NCI-H2227 (cell line): ENCODE results near the gene PITPNB.

Experiments used
- DNase-seq: peaks from one replicate; lab custom pipeline; 2025; ENCODE audit not compliant: unreplicated experiment; lab: John Stamatoyannopoulos, UW

PITPNB gene

GRCh38 chr22:27919942-27920755, 1.1 kb upstream of the PITPNB start:
- peak; percentile 35 for DNase-seq

- peak; percentile 49 for DNase-seq
Observed at GRCh38 chr22:27918341-27919221, 475 bp downstream of the PITPNB start.

GRCh38 chr22:27915986-27916385, 3.1 kb downstream of the PITPNB start:
- no peak for DNase-seq

- DNase-seq: no peak
Observed at GRCh38 chr22:27913162-27913741, 5.8 kb downstream of the PITPNB start.

- no peak for DNase-seq
Observed at GRCh38 chr22:27912101-27912500, 7.0 kb downstream of the PITPNB start.

GRCh38 chr22:27911330-27911729, 7.7 kb downstream of the PITPNB start:
- no peak for DNase-seq

- DNase-seq: no peak
Observed at GRCh38 chr22:27906241-27906640, 12.8 kb downstream of the PITPNB start.

- no peak for DNase-seq
Observed at GRCh38 chr22:27905653-27906052, 13.4 kb downstream of the PITPNB start.

GRCh38 chr22:27903805-27904473, 15.1 kb downstream of the PITPNB start:
- no peak for DNase-seq

- no peak for DNase-seq
Observed at GRCh38 chr22:27900153-27900552, 18.9 kb downstream of the PITPNB start.

GRCh38 chr22:27896245-27896644, 22.8 kb downstream of the PITPNB start:
- DNase-seq: no peak

- no peak for DNase-seq
Observed at GRCh38 chr22:27895600-27895999, 23.5 kb downstream of the PITPNB start.

GRCh38 chr22:27892811-27893210, 26.2 kb downstream of the PITPNB start:
- no peak for DNase-seq

- no peak for DNase-seq
Observed at GRCh38 chr22:27892064-27892463, 27.0 kb downstream of the PITPNB start.

GRCh38 chr22:27888310-27888709, 30.7 kb downstream of the PITPNB start:
- no peak for DNase-seq

- no peak for DNase-seq
Observed at GRCh38 chr22:27886843-27887151, 32.3 kb downstream of the PITPNB start.

- DNase-seq: peak; percentile 10
Observed at GRCh38 chr22:27885977-27886842, 32.8 kb downstream of the PITPNB start.

- no peak for DNase-seq
Observed at GRCh38 chr22:27883656-27884350, 35.3 kb downstream of the PITPNB start.

GRCh38 chr22:27882507-27883290, 36.4 kb downstream of the PITPNB start:
- DNase-seq: no peak
